ENCODE measurements around the gene GUCA2B. TPM values are rescaled to one million over a fixed set of nuclear protein-coding genes. Genes with fewer than 3 reads are reported as not detected.

GUCA2B gene
- total and polyA plus RNA-seq, 2 of the 4 experiments (the other 2 are of a cell fraction) = not detected

GRCh38 chr1:42173961-42174735, 20.9 kb downstream of the GUCA2B start:
- H3K27ac ChIP-seq (ENCODE audit: insufficient read depth, low read length) = no peak overlapping the region
- no peak overlapping the region for H3K4me3 ChIP-seq (ENCODE audit: insufficient read depth, low read depth, low read length)
- H4K5ac ChIP-seq (ENCODE audit: low read depth, low read length) = no peak overlapping the region
- in situ Hi-C loops (cut with MboI; ENCODE audit: low sequenced_read_pairs) = no loop called here
- no peak overlapping the region for H2BK120ac ChIP-seq (ENCODE audit: low read depth, low read length)
- H3K9ac ChIP-seq (ENCODE audit: low read depth, low read length) = no peak overlapping the region
- H3K14ac ChIP-seq (replicated peaks; ENCODE audit: low read depth, low read length) = no peak overlapping the region
- no peak overlapping the region for H4K8ac ChIP-seq (ENCODE audit: low read depth in 2 of 2, low read length in 2 of 2)
- no peak overlapping the region for H2BK15ac ChIP-seq (ENCODE audit: low read depth, low read length)
- no peak overlapping the region for H2AFZ ChIP-seq (replicated peaks; ENCODE audit: low read length, poor library complexity)
- POLR2A ChIA-PET (ENCODE audit: unreplicated experiment) = no interaction called here
- CTCF ChIA-PET = interaction anchor here (0.5 to 2.4 kb wide), 15 partner anchors 14 to 1254 kb away, joined by 3 to 8 read pairs (median 3); no protein-coding TSS in a partner anchor
- intact Hi-C loops (cut with micrococcal nuclease) = loop anchor here (1.0 to 10.0 kb wide), 2 partner anchors 481 to 600 kb away; partner anchors contain the start of gene PPIH
- H3K18ac ChIP-seq (ENCODE audit: low read depth, low read length) = no peak overlapping the region
- ATAC-seq (ENCODE audit: low read depth) = no peak
- H3K4me1 ChIP-seq (ENCODE audit: control insufficient read depth, insufficient read depth, low read length) = peaks cover 5% of the 10 kb centered on the region
- H4K91ac ChIP-seq (ENCODE audit: insufficient read depth, low read depth, low read length) = no peak overlapping the region
- H3K36me3 ChIP-seq (ENCODE audit: control insufficient read depth, insufficient read depth, low read length) = peaks cover 1% of the 10 kb centered on the region; the same call in 1 of the 2 replicates
- no peak overlapping the region for H3K56ac ChIP-seq (ENCODE audit: extremely low read depth, insufficient read depth, low read length)
- TF ChIP-seq CEBPB (IDR thresholded peaks at IDR 0.05; ENCODE audit: low read depth, low read length) (peak; percentile 99), MXI1 (IDR thresholded peaks at IDR 0.05; ENCODE audit: borderline replicate concordance, low read depth, low read length) (no peak)
- H4K20me1 ChIP-seq (ENCODE audit: insufficient read depth, low read length) = peaks cover 9% of the 10 kb centered on the region; the same call in 1 of the 2 replicates
- H3K4ac ChIP-seq (ENCODE audit: low read depth, low read length) = no peak overlapping the region
- no peaks in the 10 kb centered on the region for H3K27me3 ChIP-seq (ENCODE audit: control insufficient read depth, insufficient read depth, low read length)
- WGBS, 2 experiments (ENCODE audit: extremely low coverage in 2 of 2, insufficient read length in 1 of 2) = 80% methylated on average over 1 of the region's 8 CpGs; no CpG with 5 or more reads in 1 of the 2 experiments
- no peak overlapping the region for H2AK9ac ChIP-seq (replicated peaks; ENCODE audit: low read depth, low read length, poor library complexity)
- H3K4me2 ChIP-seq (ENCODE audit: low read depth, low read length) = no peak overlapping the region
- H2AK5ac ChIP-seq (ENCODE audit: low read depth, low read length) = no peak overlapping the region
- dilution Hi-C loops (cut with HindIII; ENCODE audit: low sequenced_read_pairs, unreplicated experiment) = no loop called here
- BruUV-seq (replicated peaks) = no TSS peak
- H3K23ac ChIP-seq (ENCODE audit: low read depth, low read length) = no peak overlapping the region
- DNase-seq = peak; percentile 45
- 0 out of 2 replicates have a peak, but pooled peaks cover 2% of the 10 kb centered on the region for H3K9me1 ChIP-seq (ENCODE audit: insufficient read depth, low read length)
- H2BK5ac ChIP-seq (ENCODE audit: low read depth, low read length, poor library complexity, severe bottlenecking) = no peak overlapping the region
- H2BK20ac ChIP-seq (ENCODE audit: low read depth, low read length) = no peak overlapping the region
- H3K9me3 ChIP-seq (ENCODE audit: control insufficient read depth, insufficient read depth, low read length) = no peaks in the 10 kb centered on the region
- H3K79me1 ChIP-seq (ENCODE audit: low read depth in 1 of 2, low read length in 2 of 2) = no peaks in the 10 kb centered on the region

Data from IMR-90 (cell line).